Subcutaneous adipose tissue (tissue), 4 donors: ENCODE results near the gene IARS1. TPM values are rescaled to one million over a fixed set of nuclear protein-coding genes. Genes with fewer than 3 reads are reported as not detected.

ENCODE experiments used
- total RNA-seq, 4 donors: library from RNA; depleted of rRNA; stranded (reverse); fragments of >200 nt; gene quantifications; one replicate each; pipeline ENCODE4 v1.1.0, GENCODE V29; 2016
- TF ChIP-seq, protein P1 (sequence below): fragments of 450-650 bp; IDR thresholded peaks from one replicate; pipeline ENCODE4 v1.5.1; 2016; ENCODE audit warnings: low read depth, mild to moderate bottlenecking, control low read depth, antibody characterized with exemption, moderate library complexity

The IARS1 gene
- total RNA-seq, 4 donors from 2014 or later, result 55.9 to 105 (median 61.2) TPM

- TF ChIP-seq, protein P1, sequence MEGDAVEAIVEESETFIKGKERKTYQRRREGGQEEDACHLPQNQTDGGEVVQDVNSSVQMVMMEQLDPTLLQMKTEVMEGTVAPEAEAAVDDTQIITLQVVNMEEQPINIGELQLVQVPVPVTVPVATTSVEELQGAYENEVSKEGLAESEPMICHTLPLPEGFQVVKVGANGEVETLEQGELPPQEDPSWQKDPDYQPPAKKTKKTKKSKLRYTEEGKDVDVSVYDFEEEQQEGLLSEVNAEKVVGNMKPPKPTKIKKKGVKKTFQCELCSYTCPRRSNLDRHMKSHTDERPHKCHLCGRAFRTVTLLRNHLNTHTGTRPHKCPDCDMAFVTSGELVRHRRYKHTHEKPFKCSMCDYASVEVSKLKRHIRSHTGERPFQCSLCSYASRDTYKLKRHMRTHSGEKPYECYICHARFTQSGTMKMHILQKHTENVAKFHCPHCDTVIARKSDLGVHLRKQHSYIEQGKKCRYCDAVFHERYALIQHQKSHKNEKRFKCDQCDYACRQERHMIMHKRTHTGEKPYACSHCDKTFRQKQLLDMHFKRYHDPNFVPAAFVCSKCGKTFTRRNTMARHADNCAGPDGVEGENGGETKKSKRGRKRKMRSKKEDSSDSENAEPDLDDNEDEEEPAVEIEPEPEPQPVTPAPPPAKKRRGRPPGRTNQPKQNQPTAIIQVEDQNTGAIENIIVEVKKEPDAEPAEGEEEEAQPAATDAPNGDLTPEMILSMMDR, result no peak
These were observed 3.6 kb downstream of the IARS1 start for GRCh38 chr9:92289708-92290390.

GRCh38 chr9:92279302-92279701, 14.2 kb downstream of the IARS1 start:
- TF ChIP-seq, protein P1, result no peak

DNA sequence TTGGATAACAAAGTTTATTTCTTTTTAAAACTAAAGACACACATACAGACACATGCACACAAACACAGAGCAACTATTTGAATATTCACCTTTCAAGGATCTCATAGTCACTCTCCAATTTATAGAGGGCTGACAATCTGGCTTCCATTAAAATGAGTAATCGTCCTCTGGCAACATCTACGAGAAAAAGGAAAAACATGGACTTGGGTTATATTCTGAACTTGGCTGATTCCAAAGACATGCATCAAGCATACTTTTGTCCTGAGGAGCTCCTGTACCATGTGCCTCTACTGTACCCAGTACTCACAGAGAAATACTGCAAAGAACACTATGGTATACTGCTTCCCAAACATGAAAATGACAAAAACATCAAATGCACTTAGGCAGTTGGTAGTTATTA, 15.4 kb downstream of the IARS1 start:
- TF ChIP-seq, protein P1, result no peak

DNA sequence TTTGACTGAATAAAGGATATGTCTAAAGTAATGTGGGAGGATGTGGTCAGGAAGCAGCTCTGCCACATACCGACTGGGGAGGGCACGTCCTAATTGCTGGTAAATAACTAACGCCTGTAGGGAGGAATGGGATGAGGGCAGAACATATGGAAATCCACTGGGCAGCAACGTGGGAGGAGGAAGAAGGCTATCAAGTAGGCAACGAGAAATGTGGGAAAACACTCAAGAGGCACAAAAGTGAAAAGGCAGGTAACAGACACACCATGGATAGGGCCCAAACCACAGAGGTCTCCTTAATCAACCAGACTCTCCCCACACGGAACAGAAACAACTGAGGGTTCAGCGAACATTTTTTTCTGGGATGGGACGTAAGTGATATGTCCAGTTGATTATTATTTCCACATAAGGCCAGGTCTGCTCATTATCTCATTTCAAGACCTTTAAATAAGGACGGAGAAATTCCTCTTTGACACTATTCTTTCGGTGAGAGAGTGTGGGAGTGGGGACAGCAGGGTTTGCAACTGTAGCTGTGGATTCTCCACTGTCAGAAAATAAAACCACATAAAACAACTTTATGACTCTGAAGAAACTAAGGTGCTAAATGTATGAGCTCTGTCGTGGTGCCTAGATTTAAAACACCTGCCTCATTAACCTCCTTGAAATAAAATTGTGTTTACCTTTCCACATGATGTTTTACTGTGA, 17.0 kb downstream of the IARS1 start:
- TF ChIP-seq, protein P1, result no peak

GRCh38 chr9:92275541-92275940, 18.0 kb downstream of the IARS1 start:
- TF ChIP-seq, protein P1, result no peak

- TF ChIP-seq, protein P1, result no peak
These were observed 23.0 kb downstream of the IARS1 start for GRCh38 chr9:92270511-92270910.

GRCh38 chr9:92266486-92266885, 27.0 kb downstream of the IARS1 start:
- TF ChIP-seq, protein P1, result no peak
